ENCODE data around the gene ZFYVE19.

DNA sequence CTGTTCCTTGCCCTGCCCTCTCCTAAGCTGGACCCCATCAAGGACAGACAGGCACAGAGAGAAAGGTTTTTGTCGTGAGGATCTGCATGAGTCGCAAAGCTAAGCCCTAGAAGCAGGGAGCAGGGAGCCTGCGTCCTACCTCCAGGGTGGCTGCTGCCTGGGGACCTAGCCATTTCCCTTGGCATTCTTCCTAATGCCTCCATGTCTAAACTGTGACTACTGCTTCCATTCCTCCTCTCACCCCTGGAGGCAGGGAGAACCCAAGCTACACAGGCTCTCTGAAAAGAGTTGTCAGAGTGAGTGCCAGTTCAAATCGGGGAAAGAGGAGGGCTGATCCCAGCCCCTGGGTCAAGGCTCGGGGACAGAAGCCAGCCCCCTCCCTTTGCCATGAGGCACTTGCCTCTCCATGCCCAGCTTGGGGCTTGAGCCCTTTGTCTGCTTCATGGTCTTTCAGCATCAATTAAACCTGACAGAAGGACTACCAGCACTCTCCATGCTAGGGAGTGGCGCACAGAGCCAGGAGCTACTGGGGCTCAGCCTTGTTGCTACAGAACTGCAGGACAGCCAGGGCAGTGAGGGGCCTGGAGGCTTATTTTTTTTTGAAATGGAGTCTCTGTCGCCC is 40.6 kb upstream of the ZFYVE19 start:
- TF ChIP-seq, protein P1, sequence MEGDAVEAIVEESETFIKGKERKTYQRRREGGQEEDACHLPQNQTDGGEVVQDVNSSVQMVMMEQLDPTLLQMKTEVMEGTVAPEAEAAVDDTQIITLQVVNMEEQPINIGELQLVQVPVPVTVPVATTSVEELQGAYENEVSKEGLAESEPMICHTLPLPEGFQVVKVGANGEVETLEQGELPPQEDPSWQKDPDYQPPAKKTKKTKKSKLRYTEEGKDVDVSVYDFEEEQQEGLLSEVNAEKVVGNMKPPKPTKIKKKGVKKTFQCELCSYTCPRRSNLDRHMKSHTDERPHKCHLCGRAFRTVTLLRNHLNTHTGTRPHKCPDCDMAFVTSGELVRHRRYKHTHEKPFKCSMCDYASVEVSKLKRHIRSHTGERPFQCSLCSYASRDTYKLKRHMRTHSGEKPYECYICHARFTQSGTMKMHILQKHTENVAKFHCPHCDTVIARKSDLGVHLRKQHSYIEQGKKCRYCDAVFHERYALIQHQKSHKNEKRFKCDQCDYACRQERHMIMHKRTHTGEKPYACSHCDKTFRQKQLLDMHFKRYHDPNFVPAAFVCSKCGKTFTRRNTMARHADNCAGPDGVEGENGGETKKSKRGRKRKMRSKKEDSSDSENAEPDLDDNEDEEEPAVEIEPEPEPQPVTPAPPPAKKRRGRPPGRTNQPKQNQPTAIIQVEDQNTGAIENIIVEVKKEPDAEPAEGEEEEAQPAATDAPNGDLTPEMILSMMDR (IDR thresholded peaks at IDR 0.05) = no peak
- no peak for TF ChIP-seq POLR2A (IDR thresholded peaks at IDR 0.05)
- TF ChIP-seq POLR2AphosphoS5 (IDR thresholded peaks at IDR 0.05) = no peak

All from prostate gland (tissue), 2 donors.